ENCODE results near the gene CKMT1A.
"Not testable (repeated sequence)": the region's sequence is repeated elsewhere in the genome, so short reads cannot be mapped to it uniquely, and the experiment has no call there.

The CKMT1A gene

GRCh38 chr15:43693148-43694022 lies at the start of gene CKMT1A:
TSS of gene CKMT1A (plus strand) at chr15:43693859. CDS start at chr15:43694051, 192 bp downstream.
- not testable (repeated sequence) for DNase-seq

DNA sequence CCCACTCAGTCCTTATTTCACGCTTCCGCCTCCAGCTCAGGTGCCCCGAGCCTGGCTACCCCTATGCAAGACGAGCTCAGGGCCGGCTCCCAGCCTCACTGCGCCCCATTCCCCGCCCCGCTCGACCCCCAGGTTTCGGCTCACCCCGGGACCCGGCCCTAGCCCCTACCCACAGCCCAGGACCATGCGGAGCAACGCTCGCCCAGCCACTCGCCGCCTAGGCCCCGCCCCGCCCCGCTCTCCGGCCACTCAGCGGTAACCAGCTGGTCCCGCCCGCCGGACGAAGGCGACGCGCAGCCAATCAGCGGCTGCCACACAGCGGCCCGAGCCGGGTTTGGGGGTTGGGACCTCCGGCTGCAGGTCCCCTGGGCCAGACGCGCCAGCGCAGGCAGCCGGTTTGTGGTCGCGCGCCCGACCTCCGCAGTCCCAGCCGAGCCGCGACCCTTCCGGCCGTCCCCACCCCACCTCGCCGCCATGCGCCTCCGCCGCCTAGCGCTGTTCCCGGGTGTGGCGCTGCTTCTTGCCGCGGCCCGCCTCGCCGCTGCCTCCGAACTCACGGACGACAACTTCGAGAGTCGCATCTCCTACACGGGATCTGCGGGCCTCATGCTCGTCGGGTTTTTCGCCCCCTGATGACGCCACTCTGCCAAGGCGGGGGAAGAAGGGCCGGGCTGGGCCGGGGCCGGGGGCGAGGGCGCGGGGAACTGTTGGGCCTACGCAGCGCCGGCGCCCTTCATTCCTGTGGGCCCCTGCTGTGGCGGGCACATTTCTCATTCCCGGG lies 44.8 kb upstream of the CKMT1A start, which contains the start of gene CATSPER2:
TSS of gene CATSPER2 (minus strand) at position 196 of the 781 bp plus-strand sequence. CDS start 783 bp downstream, outside the sequence.
- DNase-seq: no peak

- DNase-seq: not testable (repeated sequence)
These were observed 44.2 kb upstream of the CKMT1A start for GRCh38 chr15:43649430-43649926.

DNA sequence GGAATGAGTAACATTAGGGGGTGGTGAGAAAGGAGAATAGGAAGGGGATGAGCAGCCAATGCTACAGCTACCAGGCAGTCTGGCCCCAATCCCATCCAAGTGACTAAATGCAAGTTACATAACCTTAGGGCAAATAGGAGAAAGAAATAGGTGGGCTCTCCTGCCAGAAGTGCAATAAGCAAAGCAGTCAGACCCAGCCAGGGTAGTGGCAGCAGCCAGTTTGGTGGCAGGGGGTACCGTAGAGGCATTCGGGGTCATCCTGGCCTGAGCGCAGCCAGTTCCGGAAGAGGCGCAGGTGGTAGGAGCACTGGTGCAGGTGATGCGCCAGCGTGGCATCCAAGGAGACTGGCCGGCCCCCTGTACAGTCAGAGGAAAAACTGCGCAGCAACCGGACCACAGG lies 33.9 kb upstream of the CKMT1A start:
- not testable (repeated sequence) for DNase-seq

GRCh38 chr15:43662293-43662692 lies 31.4 kb upstream of the CKMT1A start:
- not testable (repeated sequence) for DNase-seq

DNA sequence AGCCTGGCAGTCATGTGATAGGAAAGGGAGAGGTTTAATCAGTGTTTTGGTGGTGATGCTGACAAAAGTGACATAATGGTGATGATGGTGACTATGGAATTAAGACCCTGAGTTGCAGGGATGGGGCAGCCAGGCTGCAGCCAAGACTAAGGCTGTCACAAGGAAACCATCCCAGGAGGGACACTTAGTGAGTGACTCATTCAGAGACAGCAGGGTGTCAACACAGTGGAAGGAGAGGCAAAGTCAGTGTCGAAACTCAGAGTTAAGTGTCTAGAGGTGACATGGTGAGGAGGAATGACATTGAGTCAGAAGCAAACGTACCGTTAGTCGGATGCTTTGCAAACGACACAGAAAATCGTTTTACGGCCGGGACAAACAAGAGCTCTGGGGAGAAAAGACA lies 30.3 kb upstream of the CKMT1A start:
- DNase-seq: not testable (repeated sequence)

GRCh38 chr15:43666177-43666576 lies 27.5 kb upstream of the CKMT1A start:
- DNase-seq: not testable (repeated sequence)

GRCh38 chr15:43674175-43674574 lies 19.5 kb upstream of the CKMT1A start:
- not testable (repeated sequence) for DNase-seq

DNA sequence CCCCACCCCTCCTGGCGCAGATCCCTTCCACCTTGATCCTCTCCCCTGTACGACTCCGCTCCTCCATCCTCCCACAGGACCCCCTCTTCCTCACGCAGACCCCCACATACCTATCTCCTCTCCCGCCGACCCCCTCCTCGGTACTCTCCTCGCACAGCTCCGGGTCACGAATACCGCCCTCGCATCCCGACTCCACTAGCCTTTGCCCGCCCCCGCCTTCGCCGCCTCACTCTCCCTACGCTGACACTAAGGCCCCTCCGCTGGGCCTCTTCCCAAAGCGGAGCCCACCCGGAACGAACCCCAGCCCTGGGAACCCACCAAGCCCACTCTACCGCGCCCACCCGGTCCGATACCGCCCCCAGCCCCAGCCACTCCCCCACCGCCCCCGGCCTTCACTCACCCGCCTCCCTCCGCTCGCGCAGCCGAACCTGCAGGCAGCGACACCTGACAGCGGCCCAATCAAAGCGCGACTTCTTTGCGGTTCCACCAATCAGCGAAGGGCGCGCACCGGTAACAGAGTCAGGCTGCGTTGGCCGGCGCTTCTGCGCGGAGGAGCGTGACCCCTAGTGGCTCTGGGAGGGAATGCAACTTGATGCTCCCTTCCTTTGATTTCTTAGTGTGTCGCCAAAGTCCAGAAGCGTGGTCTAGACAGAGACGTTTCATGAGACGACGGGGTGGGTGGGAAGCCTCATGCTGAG lies 3.9 kb upstream of the CKMT1A start:
- DNase-seq: not testable (repeated sequence)

GRCh38 chr15:43692679-43693078 lies 980 bp upstream of the CKMT1A start:
- DNase-seq: not testable (repeated sequence)

DNA sequence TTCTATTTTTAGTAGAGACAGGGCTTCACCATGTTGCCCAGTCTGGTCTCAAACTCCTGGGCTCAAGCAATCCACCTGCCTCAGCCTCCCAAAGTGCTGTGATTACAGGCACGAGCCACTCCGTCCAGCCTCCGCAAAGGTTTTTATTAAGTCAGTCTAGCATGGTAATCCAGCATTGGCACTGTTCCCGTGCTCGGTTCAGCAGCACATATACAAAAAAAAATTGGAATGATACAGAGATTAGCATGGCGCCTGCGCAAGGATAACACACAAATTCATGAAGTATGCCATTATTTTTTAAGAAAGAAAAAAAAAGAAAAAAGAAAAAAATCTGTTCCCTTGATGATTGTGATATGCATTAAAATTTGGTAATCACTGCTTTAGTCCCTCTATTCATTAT lies 8.5 kb downstream of the CKMT1A start:
- no peak for DNase-seq

- DNase-seq: no peak
These were observed 9.2 kb downstream of the CKMT1A start for GRCh38 chr15:43702701-43703424.

DNA sequence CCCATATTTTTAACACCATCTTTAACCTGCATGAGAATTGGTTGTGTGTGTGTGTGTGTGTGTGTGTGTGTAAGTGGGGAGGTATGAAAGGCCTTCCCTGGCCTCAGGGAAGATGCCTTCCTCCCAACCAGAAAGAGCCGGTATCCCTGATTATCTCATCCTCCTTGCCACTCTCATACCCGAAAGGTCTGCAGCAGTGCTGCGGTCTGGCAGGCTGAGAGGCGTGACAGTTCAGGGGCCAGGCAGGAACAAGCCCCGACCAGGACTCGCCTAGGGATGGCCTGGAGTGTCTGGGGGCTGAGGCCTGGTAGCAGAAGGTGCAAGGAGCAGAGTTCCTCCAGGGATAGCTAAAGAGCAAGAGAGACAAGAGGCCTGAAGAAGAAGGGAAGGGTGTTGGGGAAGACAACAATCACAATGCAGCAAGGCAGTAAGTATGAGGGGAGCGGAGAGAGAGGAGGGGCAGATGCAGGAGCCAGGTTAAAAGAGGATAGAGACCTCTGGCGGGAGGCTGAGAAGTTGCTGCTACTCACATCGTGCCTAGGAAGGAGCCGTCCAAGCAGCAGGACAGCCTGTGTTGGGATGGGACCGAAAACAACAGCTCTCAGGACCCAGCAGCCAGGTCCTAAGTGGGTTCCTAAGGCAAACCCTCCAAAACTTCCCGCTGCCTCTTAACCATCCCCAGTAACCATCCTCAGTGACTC lies 16.9 kb downstream of the CKMT1A start:
- DNase-seq: not testable (repeated sequence)

DNA sequence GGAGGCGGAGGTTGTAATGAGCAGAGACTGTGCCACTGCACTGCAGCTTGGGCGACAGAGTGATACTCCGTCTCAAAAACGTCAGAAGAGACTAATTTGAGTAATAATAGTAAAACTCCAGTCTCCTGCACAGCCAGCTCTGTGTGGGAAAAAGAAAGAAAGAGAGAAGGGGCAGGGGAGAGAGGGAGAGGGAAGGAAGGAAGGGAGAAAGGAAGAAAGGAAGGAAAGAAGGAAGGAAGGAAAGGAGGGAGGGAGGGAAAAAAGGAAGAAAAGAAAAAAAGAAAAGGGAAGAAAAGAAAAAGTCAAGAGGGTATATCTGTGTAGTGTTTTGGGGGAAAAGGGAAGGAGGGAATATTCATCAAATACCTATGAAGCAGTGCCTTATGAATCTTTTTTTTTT lies 29.5 kb downstream of the CKMT1A start:
- DNase-seq: no peak

- not testable (repeated sequence) for DNase-seq
These were observed 32.6 kb downstream of the CKMT1A start for GRCh38 chr15:43726306-43726705.

DNA sequence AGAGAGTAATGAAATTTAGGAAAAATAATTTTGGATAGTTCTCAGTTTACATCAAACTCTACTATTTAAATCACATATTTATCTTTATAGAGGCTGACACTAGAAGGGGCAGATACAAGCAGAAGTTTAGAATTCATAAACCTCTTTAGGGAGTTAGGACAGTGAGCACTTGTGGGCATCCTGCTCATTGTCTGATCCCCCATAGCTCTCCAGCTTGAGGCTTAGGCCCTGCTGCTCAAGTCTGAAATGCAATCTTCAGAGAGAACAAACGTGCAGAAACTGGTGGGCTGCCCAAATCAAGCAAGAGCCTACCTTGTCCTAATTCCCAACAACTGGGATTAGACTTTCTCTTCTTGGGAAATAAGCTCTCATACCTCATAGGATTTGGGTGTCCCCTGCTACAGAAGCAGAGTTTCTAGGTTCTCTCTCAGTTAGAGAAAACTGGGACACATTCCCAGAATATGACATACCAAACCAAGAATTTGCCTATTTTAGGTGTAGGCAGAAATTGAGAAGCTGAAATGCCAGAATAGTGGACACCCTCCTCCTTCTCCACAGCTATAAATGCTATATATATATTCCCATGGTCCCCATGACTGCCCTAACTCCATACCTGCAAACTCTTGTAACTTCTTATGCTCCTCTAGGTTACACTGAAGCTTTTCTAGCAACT lies 34.5 kb downstream of the CKMT1A start:
- not testable (repeated sequence) for DNase-seq

GRCh38 chr15:43735416-43735815 lies 41.8 kb downstream of the CKMT1A start:
- no peak for DNase-seq

GRCh38 chr15:43746245-43746902 lies 52.7 kb downstream of the CKMT1A start, which contains the start of gene PDIA3:
TSS of gene PDIA3 (plus strand) at chr15:43746438. CDS start at chr15:43746540, 102 bp downstream.
- peak; percentile 65 for DNase-seq

- not testable (repeated sequence) for DNase-seq
These were observed 53.2 kb downstream of the CKMT1A start for GRCh38 chr15:43746903-43747309.

- DNase-seq: no peak
These were observed 54.7 kb downstream of the CKMT1A start for GRCh38 chr15:43748376-43748775.
